PC-9 (cell line): ENCODE measurements around the gene PRR29. TPM values are rescaled to one million over a fixed set of nuclear protein-coding genes. Genes with fewer than 3 reads are reported as not detected.

ENCODE experiments used
- BruUV-seq: library from RNA; stranded (reverse); fragments of 400-500 nt; replicated peaks from 2 replicates; lab custom pipeline; 2021; lab: Mats Ljungman, UMichigan
- CTCF ChIA-PET: fragments of 300-600 bp; sonication (Branson Sonifier 250); formaldehyde crosslinking; loops from one replicate; lab custom pipeline; 2022; ENCODE audit warnings: antibody characterized with exemption; lab: Charles Lee
- POLR2A ChIA-PET: fragments of 300-600 bp; sonication (Branson Sonifier 250); formaldehyde crosslinking; loops from one replicate; lab custom pipeline; 2022; ENCODE audit warnings: antibody characterized with exemption; ENCODE audit not compliant: unreplicated experiment; lab: Charles Lee
- DNase-seq, 2 experiments: peaks; one replicate each; pipeline versions ENCODE4 v3.0.0 to v3.0.0-alpha.2; 2015 to 2022; ENCODE audit warnings: mixed read lengths in 1 of 2
- H2AFZ ChIP-seq: fragments of 200-600 bp; sonication (generic); 2 replicates; pipeline ENCODE4 v1.8.1; 2017; ENCODE audit warnings: antibody characterized with exemption
- H3F3A ChIP-seq: fragments of 200-600 bp; sonication (generic); 2 replicates; pipeline ENCODE4 v1.8.1; 2017; ENCODE audit warnings: antibody characterized with exemption, mild to moderate bottlenecking, low read depth; ENCODE audit not compliant: insufficient read depth
- H3K27ac ChIP-seq: fragments of 200-600 bp; sonication (generic); 2 replicates; pipeline ENCODE4 v1.6.1; 2016; ENCODE audit warnings: mixed run types
- H3K27me3 ChIP-seq: fragments of 200-600 bp; sonication (generic); 2 replicates; pipeline ENCODE4 v1.6.1; 2016; ENCODE audit warnings: low read depth, mixed run types; ENCODE audit not compliant: insufficient read depth
- H3K36me3 ChIP-seq: fragments of 200-600 bp; sonication (generic); 2 replicates; pipeline ENCODE4 v1.6.1; 2016; ENCODE audit warnings: low read depth, mixed run types
- H3K4me1 ChIP-seq: fragments of 200-600 bp; sonication (generic); replicated peaks from 2 replicates; pipeline ENCODE4 v1.6.1; 2016; ENCODE audit warnings: mixed run types; ENCODE audit not compliant: insufficient read depth
- H3K4me2 ChIP-seq: fragments of 200-600 bp; sonication (generic); 2 replicates; pipeline ENCODE4 v1.6.1; 2017; ENCODE audit warnings: mixed run types
- H3K4me3 ChIP-seq: fragments of 200-600 bp; sonication (generic); 2 replicates; pipeline ENCODE4 v1.6.1; 2016; ENCODE audit warnings: mixed run types
- H3K79me2 ChIP-seq: fragments of 200-600 bp; sonication (generic); 2 replicates; pipeline ENCODE4 v1.6.1; 2017; ENCODE audit warnings: low read depth, mixed run types
- H3K9me2 ChIP-seq: fragments of 200-600 bp; sonication (generic); 2 replicates; pipeline ENCODE4 v1.8.1; 2017; ENCODE audit warnings: mild to moderate bottlenecking; ENCODE audit not compliant: insufficient read depth
- H3K9me3 ChIP-seq: fragments of 200-600 bp; sonication (generic); 2 replicates; pipeline ENCODE4 v1.8.1; 2016; ENCODE audit warnings: low read depth; ENCODE audit not compliant: insufficient read depth
- H4K20me1 ChIP-seq: fragments of 200-600 bp; sonication (generic); 2 replicates; pipeline ENCODE4 v1.8.1; 2017; ENCODE audit not compliant: insufficient read depth
- CTCF ChIP-seq: fragments of 200-600 bp; sonication (generic); conservative IDR thresholded peaks from 2 replicates; pipeline ENCODE4 v1.6.1; 2017; ENCODE audit warnings: mixed run types, antibody characterized with exemption, mild to moderate bottlenecking, moderate library complexity
- EZH2 ChIP-seq: fragments of 200-600 bp; sonication (generic); IDR thresholded peaks from 2 replicates; pipeline ENCODE4 v1.8.0; 2017; ENCODE audit warnings: antibody characterized with exemption, low read depth
- intact Hi-C: fragments of 100-400 bp; cut with micrococcal nuclease; formaldehyde crosslinking; loops from one replicate; pipeline ENCODE4 v1.10.0; 2022; ENCODE audit not compliant: unreplicated experiment
- total RNA-seq: library from RNA; stranded (reverse); gene quantifications from 2 replicates; pipeline ENCODE4 v1.2.3, GENCODE V29; 2021

The PRR29 gene
- total RNA-seq, 1 experiment from 2014 or later = 2.4 TPM

- BruUV-seq = no TSS peak
- no peaks in the 10 kb centered on the region for H3F3A ChIP-seq
- 0 out of 2 replicates have a peak, but pooled peaks cover 1% of the 10 kb centered on the region for H3K27me3 ChIP-seq
- no peaks in the 10 kb centered on the region for H3K36me3 ChIP-seq
- intact Hi-C loops = loop anchor here (5.0 kb wide), 1 partner anchor 33 kb away; no protein-coding TSS in a partner anchor
- no peaks in the 10 kb centered on the region for H3K9me3 ChIP-seq
- TF ChIP-seq EZH2 (no peak), CTCF (no peak)
- H3K9me2 ChIP-seq = no peaks in the 10 kb centered on the region
- no peak overlapping the region for H3K4me2 ChIP-seq
- no peak overlapping the region for H3K27ac ChIP-seq
- H3K4me3 ChIP-seq = no peak overlapping the region
- no peaks in the 10 kb centered on the region for H3K79me2 ChIP-seq
- CTCF ChIA-PET = interaction anchor here (0.6 to 1.5 kb wide), 3 partner anchors 11 to 1384 kb away, joined by 3 to 4 read pairs (median 3); no protein-coding TSS in a partner anchor
- H4K20me1 ChIP-seq = no peaks in the 10 kb centered on the region
- no peak overlapping the region for H2AFZ ChIP-seq
- POLR2A ChIA-PET = no interaction called here
- no peak for DNase-seq
- peaks cover 4% of the 10 kb centered on the region; the same call in 1 of the 2 replicates for H3K4me1 ChIP-seq
These were observed 12.6 kb upstream of the PRR29 start for GRCh38 chr17:63985387-63986140.

- Histone ChIP-seq H3K36me3 (no peaks in the 10 kb centered on the region), H3K27me3 (peaks cover 14% of the 10 kb centered on the region), H4K20me1 (no peaks in the 10 kb centered on the region), H3K4me1 (peaks cover 4% of the 10 kb centered on the region; the same call in 1 of the 2 replicates), H3K9me2 (no peaks in the 10 kb centered on the region), H3K9me3 (no peaks in the 10 kb centered on the region), H3K27ac (no peak overlapping the region), H3K4me3 (no peak overlapping the region), H3F3A (no peaks in the 10 kb centered on the region), H3K4me2 (no peak overlapping the region), H2AFZ (no peak overlapping the region), H3K79me2 (no peaks in the 10 kb centered on the region)
- intact Hi-C loops = loop anchor here (5.0 kb wide), 1 partner anchor 35 kb away; no protein-coding TSS in a partner anchor
- DNase-seq = no peak
- BruUV-seq = no TSS peak
- TF ChIP-seq EZH2 (no peak), CTCF (no peak)
- CTCF ChIA-PET = interaction anchor here (0.7 to 1.0 kb wide), 2 partner anchors 13 to 71 kb away, joined by 3 to 7 read pairs; no protein-coding TSS in a partner anchor
- POLR2A ChIA-PET = no interaction called here
These were observed 11.3 kb upstream of the PRR29 start for GRCh38 chr17:63986821-63987220.

- no TSS peak for BruUV-seq
- peaks cover 4% of the 10 kb centered on the region; the same call in 1 of the 2 replicates for H3K4me1 ChIP-seq
- H4K20me1 ChIP-seq = no peaks in the 10 kb centered on the region
- no peak overlapping the region for H3K27ac ChIP-seq
- H3K4me2 ChIP-seq = no peak overlapping the region
- no peak overlapping the region for H3K4me3 ChIP-seq
- no peak for DNase-seq
- no peaks in the 10 kb centered on the region for H3K9me2 ChIP-seq
- H3K79me2 ChIP-seq = no peaks in the 10 kb centered on the region
- no peak overlapping the region for H2AFZ ChIP-seq
- CTCF ChIA-PET = interaction anchor here (1.0 kb wide), 1 partner anchor 14 kb away, joined by 3 read pairs; no protein-coding TSS in a partner anchor
- no peak for TF ChIP-seq CTCF
- TF ChIP-seq EZH2 = no peak
- H3K27me3 ChIP-seq = peaks cover 20% of the 10 kb centered on the region
- POLR2A ChIA-PET = no interaction called here
- H3K36me3 ChIP-seq = no peaks in the 10 kb centered on the region
- H3F3A ChIP-seq = no peaks in the 10 kb centered on the region
- intact Hi-C loops = loop anchor here (5.0 kb wide), 1 partner anchor 35 kb away; no protein-coding TSS in a partner anchor
- no peaks in the 10 kb centered on the region for H3K9me3 ChIP-seq
These were observed 10.7 kb upstream of the PRR29 start for GRCh38 chr17:63987221-63988126.
